Stimulated activated naive CD8-positive, alpha-beta T cell treated with anti-CD3 and anti-CD28 coated beads, Interleukin-15, amount 100 ng/mL, for 72 hours (primary cell): ENCODE data around the gene ST6GALNAC2.
"Not testable (repeated sequence)": the region's sequence is repeated elsewhere in the genome, so short reads cannot be mapped to it uniquely, and the experiment has no call there.

Experiments used
- ATAC-seq: fragments of 150-1000 bp; cut with Tn5 transposase; 2 replicates; pipeline ENCODE4 v1.10.0; 2021; ENCODE audit warnings: mild to moderate bottlenecking, moderate library complexity
- DNase-seq, 2 donors: peaks; one replicate each; pipeline ENCODE4 v3.0.0; 2021 to 2022
- H3K27ac Mint-ChIP-seq, 2 donors: one replicate each; pipeline ENCODE4 v1.8.0; 2022; ENCODE audit warnings: mild to moderate bottlenecking in 2 of 2, mixed read lengths in 2 of 2, moderate library complexity in 2 of 2
- H3K27me3 Mint-ChIP-seq: one replicate; pipeline ENCODE4 v1.8.0; 2022; ENCODE audit warnings: mixed read lengths
- H3K4me1 Mint-ChIP-seq: one replicate; pipeline ENCODE4 v1.8.0; 2022; ENCODE audit warnings: mild to moderate bottlenecking, mixed read lengths
- H3K4me3 Mint-ChIP-seq, 2 donors: one replicate each; pipeline ENCODE4 v1.8.0; 2022; ENCODE audit warnings: mild to moderate bottlenecking in 2 of 2, mixed read lengths in 2 of 2, moderate library complexity in 1 of 2
- H3K9me3 Mint-ChIP-seq, 2 donors: one replicate each; pipeline ENCODE4 v1.8.0; 2022; ENCODE audit warnings: mixed read lengths in 2 of 2

Gene ST6GALNAC2

GRCh38 chr17:76536511-76537287, 49.0 kb downstream of the ST6GALNAC2 start:
- peak overlapping the region in 1 of 2 donors; percentile 41 for H3K4me3 Mint-ChIP-seq

GRCh38 chr17:76535788-76536510, 49.7 kb downstream of the ST6GALNAC2 start:
- DNase-seq (no peak), ATAC-seq (no peak)
- no peak overlapping the region for H3K4me3 Mint-ChIP-seq
- no peak overlapping the region for H3K27ac Mint-ChIP-seq
- no peaks in the 10 kb centered on the region for H3K9me3 Mint-ChIP-seq
- peaks cover 29% of the 10 kb centered on the region for H3K27me3 Mint-ChIP-seq
- peaks cover 37% of the 10 kb centered on the region for H3K4me1 Mint-ChIP-seq

More at GRCh38 chr17:76536511-76537287, 49.0 kb downstream of the ST6GALNAC2 start:
- Mint-ChIP-seq H3K27ac (no peak overlapping the region), H3K4me1 (peaks cover 32% of the 10 kb centered on the region), H3K27me3 (peaks cover 29% of the 10 kb centered on the region), H3K9me3 (no peaks in the 10 kb centered on the region)
- DNase-seq (no peak), ATAC-seq (no peak)

GRCh38 chr17:76534831-76535732, 50.6 kb downstream of the ST6GALNAC2 start:
- no peak for DNase-seq
- Mint-ChIP-seq H3K27me3 (peaks cover 29% of the 10 kb centered on the region), H3K9me3 (no peaks in the 10 kb centered on the region), H3K27ac (peak overlapping the region; percentile 45 to 54), H3K4me3 (no peak overlapping the region), H3K4me1 (peaks cover 37% of the 10 kb centered on the region)
- ATAC-seq, result no peak

- H3K9me3 Mint-ChIP-seq, H3K27ac Mint-ChIP-seq, H3K4me3 Mint-ChIP-seq, ATAC-seq, DNase-seq: not testable (repeated sequence)
- peaks cover 19% of the 10 kb centered on the region for H3K27me3 Mint-ChIP-seq
- H3K4me1 Mint-ChIP-seq, result peaks cover 45% of the 10 kb centered on the region
Observed at GRCh38 chr17:76533640-76534359, 51.9 kb downstream of the ST6GALNAC2 start.

- peak overlapping the region in 1 of 2 donors; percentile 5 for H3K27ac Mint-ChIP-seq
- H3K4me1 Mint-ChIP-seq, result peaks cover 62% of the 10 kb centered on the region
- no peak overlapping the region for H3K4me3 Mint-ChIP-seq
- DNase-seq (no peak), ATAC-seq (no peak)
- H3K27me3 Mint-ChIP-seq, result peaks cover 12% of the 10 kb centered on the region
- H3K9me3 Mint-ChIP-seq, result no peaks in the 10 kb centered on the region
Observed at GRCh38 chr17:76532072-76532651, 53.5 kb downstream of the ST6GALNAC2 start.

GRCh38 chr17:76531486-76532038, 54.1 kb downstream of the ST6GALNAC2 start:
- H3K27ac Mint-ChIP-seq, result no peak overlapping the region
- H3K27me3 Mint-ChIP-seq, result peaks cover 6% of the 10 kb centered on the region
- no peak overlapping the region for H3K4me3 Mint-ChIP-seq
- ATAC-seq (no peak), DNase-seq (no peak)
- peaks cover 64% of the 10 kb centered on the region for H3K4me1 Mint-ChIP-seq
- H3K9me3 Mint-ChIP-seq, result no peaks in the 10 kb centered on the region

GRCh38 chr17:76530811-76531485, 54.7 kb downstream of the ST6GALNAC2 start:
- Mint-ChIP-seq H3K27ac (peak overlapping the region in 1 of 2 donors; percentile 10), H3K4me3 (no peak overlapping the region), H3K27me3 (no peaks in the 10 kb centered on the region), H3K4me1 (peaks cover 64% of the 10 kb centered on the region), H3K9me3 (no peaks in the 10 kb centered on the region)
- no peak for DNase-seq
- ATAC-seq, result no peak

GRCh38 chr17:76530095-76530723, 55.5 kb downstream of the ST6GALNAC2 start:
- DNase-seq (no peak), ATAC-seq (no peak)
- Mint-ChIP-seq H3K4me1 (peaks cover 59% of the 10 kb centered on the region), H3K4me3 (peak overlapping the region; percentile 12 to 45), H3K27me3 (no peaks in the 10 kb centered on the region), H3K27ac (peak overlapping the region; percentile 10 to 76), H3K9me3 (no peaks in the 10 kb centered on the region)

- H3K4me3 Mint-ChIP-seq, result peak overlapping the region; percentile 54 to 85
- peaks cover 60% of the 10 kb centered on the region for H3K4me1 Mint-ChIP-seq
- peak overlapping the region in 1 of 2 donors; percentile 25 for H3K27ac Mint-ChIP-seq
- DNase-seq, result no peak
- H3K9me3 Mint-ChIP-seq, result no peaks in the 10 kb centered on the region
- no peaks in the 10 kb centered on the region for H3K27me3 Mint-ChIP-seq
- no peak for ATAC-seq
Observed at GRCh38 chr17:76529224-76530094, 56.2 kb downstream of the ST6GALNAC2 start.

GRCh38 chr17:76528528-76529223, 57.0 kb downstream of the ST6GALNAC2 start:
- H3K27ac Mint-ChIP-seq, result peak overlapping the region; percentile 86 to 96
- peaks cover 62% of the 10 kb centered on the region for H3K4me1 Mint-ChIP-seq
- DNase-seq (no peak), ATAC-seq (peak; percentile 29)
- no peaks in the 10 kb centered on the region for H3K9me3 Mint-ChIP-seq
- no peaks in the 10 kb centered on the region for H3K27me3 Mint-ChIP-seq
- peak overlapping the region; percentile 54 to 85 for H3K4me3 Mint-ChIP-seq

GRCh38 chr17:76528156-76528527, 57.5 kb downstream of the ST6GALNAC2 start:
- Mint-ChIP-seq H3K4me1 (peaks cover 68% of the 10 kb centered on the region), H3K27me3 (no peaks in the 10 kb centered on the region), H3K27ac (peak overlapping the region in 1 of 2 donors; percentile 96), H3K9me3 (no peaks in the 10 kb centered on the region), H3K4me3 (peak overlapping the region; percentile 54 to 85)
- no peak for DNase-seq
- peak; percentile 22 for ATAC-seq

- ATAC-seq (peak; percentile 76), DNase-seq (peak in 1 of 2 donors; percentile 59)
- peak overlapping the region; percentile 60 to 89 for H3K27ac Mint-ChIP-seq
- no peaks in the 10 kb centered on the region for H3K9me3 Mint-ChIP-seq
- peak overlapping the region; percentile 54 to 85 for H3K4me3 Mint-ChIP-seq
- peaks cover 72% of the 10 kb centered on the region for H3K4me1 Mint-ChIP-seq
- H3K27me3 Mint-ChIP-seq, result no peaks in the 10 kb centered on the region
Observed at GRCh38 chr17:76527430-76528111, 58.1 kb downstream of the ST6GALNAC2 start.
